ENCODE data around the gene TOMM40L.

Gene TOMM40L

GRCh38 chr1:161259345-161259702, 33.5 kb downstream of the TOMM40L start:
- POLR2A ChIA-PET: no interaction called here
- no peak for TF ChIP-seq CTCF (IDR thresholded peaks at IDR 0.05; ENCODE audit: control extremely low read depth, extremely low read depth, low read depth, missing control alignments)
- CTCF ChIA-PET: interaction anchor here (1.7 to 2.5 kb wide), 3 partner anchors 11 to 32 kb away, joined by 7 to 11 read pairs (median 8); no protein-coding TSS in a partner anchor
- DNase-seq (ENCODE audit: extremely low spot score): no peak

GRCh38 chr1:161259765-161260164, 33.9 kb downstream of the TOMM40L start:
- no peak for TF ChIP-seq CTCF (IDR thresholded peaks at IDR 0.05; ENCODE audit: control extremely low read depth, extremely low read depth, low read depth, missing control alignments)
- POLR2A ChIA-PET: no interaction called here

GRCh38 chr1:161260376-161261260, 34.8 kb downstream of the TOMM40L start:
- no peak for TF ChIP-seq CTCF (IDR thresholded peaks at IDR 0.05; ENCODE audit: control extremely low read depth, extremely low read depth, low read depth, missing control alignments)
- ChIA-PET CTCF (interaction anchor here (0.8 to 1.4 kb wide), 9 partner anchors 22 to 189 kb away, joined by 3 to 4 read pairs (median 3); partner anchors contain the start of gene NR1I3), POLR2A (no interaction called here)
- DNase-seq (ENCODE audit: extremely low spot score): no peak

More at GRCh38 chr1:161259765-161260164, 33.9 kb downstream of the TOMM40L start:
- DNase-seq (ENCODE audit: extremely low spot score): no peak
- CTCF ChIA-PET: interaction anchor here (1.1 to 1.7 kb wide), 2 partner anchors 29 to 32 kb away, joined by 3 to 11 read pairs; no protein-coding TSS in a partner anchor

- ChIA-PET POLR2A (no interaction called here), CTCF (interaction anchor here (0.8 to 1.4 kb wide), 9 partner anchors 13 to 190 kb away, joined by 3 to 4 read pairs (median 3); partner anchors contain the start of gene NR1I3)
- no peak for DNase-seq (ENCODE audit: extremely low spot score)
Observed at GRCh38 chr1:161261261-161262235, 35.7 kb downstream of the TOMM40L start.

GRCh38 chr1:161265305-161265704, 39.4 kb downstream of the TOMM40L start:
- no peak for DNase-seq (ENCODE audit: extremely low spot score)
- ChIA-PET POLR2A (no interaction called here), CTCF (interaction anchor here (1.2 to 1.8 kb wide), 2 partner anchors 13 to 35 kb away, joined by 3 to 4 read pairs; no protein-coding TSS in a partner anchor)
- TF ChIP-seq CTCF (IDR thresholded peaks at IDR 0.05; ENCODE audit: control extremely low read depth, extremely low read depth, low read depth, missing control alignments): no peak

More at GRCh38 chr1:161261261-161262235, 35.7 kb downstream of the TOMM40L start:
- no peak for TF ChIP-seq CTCF (IDR thresholded peaks at IDR 0.05; ENCODE audit: control extremely low read depth, extremely low read depth, low read depth, missing control alignments)

- ChIA-PET CTCF (interaction anchor here (1.1 to 1.8 kb wide), 5 partner anchors 12 to 41 kb away, joined by 3 to 4 read pairs (median 4); partner anchors contain the start of gene TOMM40L), POLR2A (no interaction called here)
- TF ChIP-seq CTCF (IDR thresholded peaks at IDR 0.05; ENCODE audit: control extremely low read depth, extremely low read depth, low read depth, missing control alignments): no peak
- DNase-seq (ENCODE audit: extremely low spot score): no peak
Observed at GRCh38 chr1:161266202-161266601, 40.3 kb downstream of the TOMM40L start.
